GM18520 (cell line): ENCODE measurements around the gene RNF187.

ENCODE experiments used
- ATAC-seq: cut with Tn5 transposase; IDR thresholded peaks from one replicate; pipeline ENCODE4 v1.9.1; 2021; ENCODE audit not compliant: unreplicated experiment

The RNF187 gene

DNA sequence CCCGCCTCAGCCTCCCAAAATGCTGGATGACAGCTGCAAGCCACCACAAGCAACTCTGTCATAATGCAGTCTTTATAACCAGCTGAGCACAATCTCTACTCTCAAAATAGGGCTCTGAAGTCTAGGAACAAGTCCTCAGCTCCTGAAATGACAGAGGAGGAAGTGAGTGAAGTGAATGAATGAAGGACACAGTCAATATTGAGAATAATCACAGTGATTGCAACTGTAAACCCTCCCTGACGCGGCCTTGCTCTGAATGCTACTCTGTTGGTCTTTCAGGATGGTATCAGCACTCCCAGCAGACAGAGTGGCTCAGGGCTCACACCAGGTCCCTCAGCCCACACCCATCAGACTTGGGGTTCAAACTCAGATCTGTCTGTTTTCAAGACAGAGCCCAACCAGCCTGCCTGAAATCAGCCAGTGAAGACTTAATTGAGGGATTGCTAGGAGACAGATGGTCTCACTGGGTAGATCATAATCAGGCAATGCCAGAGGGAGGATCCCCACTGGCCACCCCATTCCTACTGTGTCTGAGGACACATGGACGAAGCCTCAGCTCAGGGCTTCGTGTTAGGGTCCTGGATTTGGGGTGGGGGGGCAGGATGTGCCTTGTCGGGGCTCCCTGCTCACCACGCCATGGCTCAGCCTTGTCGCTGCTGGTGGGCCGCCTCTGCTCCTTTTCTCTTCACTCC is 20.9 kb downstream of the RNF187 start:
- ATAC-seq: no peak

GRCh38 chr1:228508840-228509415 is 21.7 kb downstream of the RNF187 start:
- no peak for ATAC-seq

DNA sequence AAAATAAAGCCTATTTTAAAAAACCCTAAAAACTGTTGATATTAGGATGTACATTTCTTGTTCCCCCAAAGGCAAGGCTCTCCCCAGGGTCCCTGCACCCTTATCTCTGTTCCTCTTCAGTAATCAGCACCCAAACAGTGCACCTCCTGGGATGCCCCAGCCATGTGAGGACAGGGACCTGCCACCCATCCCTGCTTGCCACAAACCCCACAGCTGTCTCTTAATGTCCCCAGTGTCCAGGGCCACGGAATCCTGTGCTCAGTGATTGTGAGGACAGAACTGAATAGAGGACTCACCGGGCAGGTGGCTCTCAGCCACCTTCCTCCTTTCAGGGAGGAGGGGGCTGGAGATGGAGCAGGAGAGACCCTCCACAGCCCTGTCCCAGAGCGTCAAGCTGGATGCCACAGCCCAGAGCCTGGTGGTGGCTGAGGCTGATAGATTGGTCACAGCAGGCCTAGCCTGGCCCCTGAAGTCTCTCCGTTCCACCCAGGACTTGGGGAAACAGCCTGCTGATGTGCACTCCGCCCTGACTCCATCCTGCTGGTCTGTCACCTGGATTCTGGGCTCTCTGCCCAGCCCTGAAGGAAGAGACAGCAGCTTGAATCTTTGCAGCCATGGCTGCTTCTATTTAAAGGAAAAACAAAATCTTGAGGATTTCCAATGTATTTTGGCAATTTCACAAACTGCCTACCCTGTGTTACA is 23.1 kb downstream of the RNF187 start:
- no peak for ATAC-seq

DNA sequence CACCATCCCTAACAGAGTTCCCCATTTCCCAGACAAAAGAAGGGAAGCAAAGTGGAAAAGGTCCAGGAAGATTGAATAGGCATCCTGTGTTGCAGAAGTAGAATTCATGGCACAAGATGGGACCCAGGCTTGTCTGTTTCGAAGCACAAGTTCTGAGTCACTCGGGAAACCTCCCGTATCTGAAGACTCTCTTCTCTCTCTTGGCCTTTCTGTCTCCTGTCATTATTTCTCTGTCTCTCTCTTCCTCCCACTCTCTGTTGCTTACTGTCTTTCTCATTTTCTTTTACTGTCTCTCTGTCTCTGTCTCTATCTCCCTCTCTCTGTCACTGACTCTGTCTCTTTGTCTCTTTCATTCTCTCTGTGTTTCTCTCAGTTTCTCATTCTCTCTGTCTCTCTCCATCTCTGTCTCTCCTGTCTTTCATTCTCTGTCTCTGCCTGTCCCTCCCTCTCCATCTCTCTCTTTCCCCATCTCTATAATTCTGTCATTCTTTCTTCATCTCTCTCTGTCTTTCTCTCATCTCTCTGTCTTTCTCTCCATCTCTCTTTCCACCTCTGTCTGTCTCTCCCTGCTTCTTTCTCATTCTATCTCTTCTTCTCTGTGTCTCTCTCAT is 23.7 kb downstream of the RNF187 start:
- ATAC-seq: no peak

DNA sequence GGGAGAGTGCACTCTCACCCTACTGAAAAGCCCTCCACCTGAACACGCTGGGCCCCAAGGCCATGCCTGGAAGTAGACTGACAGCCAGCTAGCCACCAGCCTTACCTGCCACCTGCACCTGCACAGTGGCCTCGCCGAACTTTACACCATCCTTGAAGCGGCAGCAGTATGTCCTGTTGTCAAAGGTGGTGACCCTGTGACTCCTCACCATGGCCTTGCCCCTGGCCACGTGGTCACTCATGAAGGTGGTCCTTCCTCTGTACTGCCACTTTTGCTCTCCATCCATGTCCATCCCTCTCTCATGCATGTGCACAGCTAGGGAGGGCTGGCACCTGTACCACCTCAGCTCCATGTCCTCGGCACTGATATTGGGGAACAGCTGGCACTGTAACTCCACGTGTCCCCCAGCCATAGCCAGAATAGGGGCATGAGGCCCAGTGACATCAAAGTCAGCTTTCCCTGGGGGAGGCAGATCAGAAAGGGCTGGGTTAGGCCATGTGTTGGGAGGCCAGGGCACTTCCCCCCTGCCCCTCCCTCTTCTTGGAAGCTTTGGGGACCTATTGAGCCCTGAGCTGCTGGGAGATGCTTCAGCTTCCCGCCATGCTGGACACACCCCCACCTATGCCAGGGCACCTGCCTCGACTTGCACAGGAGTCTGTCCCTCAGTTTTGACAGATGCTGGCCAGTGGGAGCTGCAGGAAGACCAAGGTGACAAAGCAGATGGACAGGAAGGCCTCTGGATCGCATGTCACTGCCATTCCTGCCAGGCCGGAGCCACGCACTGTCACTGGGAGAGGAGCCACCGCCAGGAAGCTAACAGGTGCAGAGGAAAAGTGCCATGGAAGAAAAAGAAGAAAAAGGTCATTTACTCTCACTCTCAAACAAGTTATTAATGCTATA is 24.6 kb downstream of the RNF187 start:
- no peak for ATAC-seq

- ATAC-seq: no peak
Measured at GRCh38 chr1:228512781-228513198, 25.6 kb downstream of the RNF187 start.

GRCh38 chr1:228513236-228513900 is 26.2 kb downstream of the RNF187 start:
- ATAC-seq: no peak

- ATAC-seq: no peak
Measured at GRCh38 chr1:228514421-228514820, 27.2 kb downstream of the RNF187 start.

- ATAC-seq: no peak
Measured at GRCh38 chr1:228515200-228515834, 28.1 kb downstream of the RNF187 start.

DNA sequence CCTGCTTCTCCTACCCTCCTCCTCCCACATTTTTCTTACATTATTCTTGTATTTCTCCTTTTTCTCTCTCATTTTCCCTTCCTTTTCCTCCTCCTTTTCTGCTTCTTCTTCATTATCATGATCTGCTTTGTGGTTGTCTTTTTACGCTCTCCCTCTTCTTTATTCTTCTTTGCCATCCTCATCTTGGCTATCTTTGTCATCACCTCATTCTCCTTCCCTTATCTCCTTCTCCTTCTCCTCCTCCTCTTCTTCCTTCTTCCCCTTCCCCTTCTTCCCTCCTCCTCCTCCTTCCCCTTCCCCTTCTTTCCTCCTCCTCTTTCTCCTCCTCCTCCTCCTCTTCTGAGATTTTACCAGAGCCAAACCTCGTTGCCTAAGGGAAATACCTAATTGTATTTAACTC is 30.5 kb downstream of the RNF187 start:
- no peak for ATAC-seq

DNA sequence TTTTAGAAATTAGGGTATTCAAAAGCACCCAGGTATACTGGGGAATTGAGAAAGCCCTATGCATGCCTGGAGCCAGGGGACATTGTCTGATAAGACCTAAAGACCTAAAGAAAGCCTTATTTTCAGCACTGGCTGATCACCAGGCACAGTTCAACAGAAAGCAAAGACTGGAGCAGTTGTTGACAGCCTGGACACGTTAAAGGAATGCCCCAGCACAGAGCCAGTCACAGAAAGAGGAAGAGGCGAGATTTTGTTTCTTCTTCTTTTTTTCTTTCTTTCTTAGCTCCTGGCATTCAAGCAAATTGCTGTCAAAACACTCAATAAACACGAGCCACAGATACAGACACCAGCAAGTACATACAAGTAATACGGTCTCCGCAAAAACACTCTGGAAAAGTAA is 40.4 kb downstream of the RNF187 start:
- ATAC-seq: no peak

DNA sequence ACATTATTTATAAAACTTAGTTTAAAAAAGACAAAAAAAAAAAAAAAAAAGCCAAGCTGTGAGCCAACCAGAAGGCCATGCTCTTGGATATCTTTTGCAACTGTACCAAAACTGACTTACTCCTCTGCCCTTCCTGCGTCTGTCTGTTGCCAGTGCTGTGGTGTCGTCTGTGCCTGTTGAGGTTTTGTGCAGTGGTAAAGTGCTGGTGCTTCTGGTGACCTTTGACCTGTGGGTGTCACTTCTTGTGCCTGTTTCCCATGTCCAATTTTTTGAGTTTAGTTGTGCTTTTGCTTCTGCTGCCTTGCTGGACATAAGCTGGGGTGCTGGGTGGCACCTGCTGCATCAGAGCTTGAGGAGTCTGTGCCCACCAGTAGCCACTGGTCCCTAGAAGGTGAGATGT is 41.4 kb downstream of the RNF187 start:
- ATAC-seq: no peak

- ATAC-seq: no peak
Measured at GRCh38 chr1:228530086-228530758, 43.0 kb downstream of the RNF187 start.

DNA sequence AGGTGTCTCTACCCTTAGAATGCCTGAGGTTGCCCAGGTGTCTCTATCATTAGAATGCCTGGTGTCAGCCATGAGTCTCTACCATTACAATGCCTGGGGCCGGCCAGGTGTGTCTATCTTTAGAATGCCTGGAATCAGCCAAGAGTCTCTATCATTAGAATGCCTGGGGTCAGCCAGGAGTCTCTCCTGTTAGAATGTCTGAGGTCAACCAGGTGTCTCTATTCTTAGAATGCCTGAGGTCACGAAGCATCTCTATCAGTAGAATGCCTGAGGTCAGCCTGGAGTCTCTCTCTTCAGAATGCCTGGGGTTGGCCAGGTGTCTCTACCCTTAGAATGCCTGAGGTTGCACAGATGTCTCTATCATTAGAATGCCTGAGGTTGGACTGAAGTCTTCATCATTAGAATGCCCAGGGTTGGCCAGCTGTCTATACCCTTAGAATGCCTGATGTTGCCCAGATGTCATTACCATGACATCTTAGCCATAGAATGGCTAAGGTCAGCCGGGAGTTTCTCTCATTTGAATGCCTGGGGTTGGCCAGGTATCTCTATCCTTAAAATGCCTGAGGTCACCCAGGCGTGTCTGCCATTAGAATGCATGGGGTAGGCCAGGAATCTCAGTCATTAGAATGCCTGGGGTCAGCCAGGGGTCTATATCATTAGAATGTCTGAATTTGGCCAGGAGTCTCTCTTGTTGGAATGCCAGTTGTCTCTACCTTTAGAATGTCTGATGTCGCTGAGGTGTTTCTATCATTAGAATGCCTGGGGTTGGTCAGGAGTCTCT is 44.0 kb downstream of the RNF187 start:
- ATAC-seq: no peak

- ATAC-seq: no peak
Measured at GRCh38 chr1:228538831-228539230, 51.6 kb downstream of the RNF187 start.

GRCh38 chr1:228540161-228540917 is 53.2 kb downstream of the RNF187 start:
- ATAC-seq: no peak

DNA sequence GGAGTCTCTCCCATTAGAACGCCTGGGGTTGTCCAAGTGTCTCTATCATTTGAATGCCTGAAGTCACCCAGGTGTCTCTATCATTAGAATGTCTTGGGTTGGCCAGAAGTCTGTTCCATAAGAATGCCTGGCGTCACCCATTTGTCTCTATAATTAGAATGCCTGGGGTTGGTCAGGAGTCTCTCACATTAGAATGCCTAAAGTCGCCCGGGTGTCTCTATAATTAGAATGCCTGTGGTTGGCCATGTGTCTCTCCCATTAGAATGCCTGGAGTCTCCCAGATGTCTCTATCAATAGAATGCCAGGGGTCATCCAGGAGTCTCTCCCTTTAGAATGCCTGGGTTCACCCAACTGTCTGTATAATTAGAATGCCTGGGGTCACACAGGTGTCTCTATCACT is 54.5 kb downstream of the RNF187 start:
- no peak for ATAC-seq

- no peak for ATAC-seq
Measured at GRCh38 chr1:228542376-228542775, 55.2 kb downstream of the RNF187 start.
